Inflammatory macrophage (primary cell): ENCODE data around the gene MEX3D.

ENCODE experiments used
- DNase-seq, 2 donors: peaks; one replicate each; pipeline ENCODE4 v3.0.0-alpha.2; 2020 to 2022

The MEX3D gene

DNA sequence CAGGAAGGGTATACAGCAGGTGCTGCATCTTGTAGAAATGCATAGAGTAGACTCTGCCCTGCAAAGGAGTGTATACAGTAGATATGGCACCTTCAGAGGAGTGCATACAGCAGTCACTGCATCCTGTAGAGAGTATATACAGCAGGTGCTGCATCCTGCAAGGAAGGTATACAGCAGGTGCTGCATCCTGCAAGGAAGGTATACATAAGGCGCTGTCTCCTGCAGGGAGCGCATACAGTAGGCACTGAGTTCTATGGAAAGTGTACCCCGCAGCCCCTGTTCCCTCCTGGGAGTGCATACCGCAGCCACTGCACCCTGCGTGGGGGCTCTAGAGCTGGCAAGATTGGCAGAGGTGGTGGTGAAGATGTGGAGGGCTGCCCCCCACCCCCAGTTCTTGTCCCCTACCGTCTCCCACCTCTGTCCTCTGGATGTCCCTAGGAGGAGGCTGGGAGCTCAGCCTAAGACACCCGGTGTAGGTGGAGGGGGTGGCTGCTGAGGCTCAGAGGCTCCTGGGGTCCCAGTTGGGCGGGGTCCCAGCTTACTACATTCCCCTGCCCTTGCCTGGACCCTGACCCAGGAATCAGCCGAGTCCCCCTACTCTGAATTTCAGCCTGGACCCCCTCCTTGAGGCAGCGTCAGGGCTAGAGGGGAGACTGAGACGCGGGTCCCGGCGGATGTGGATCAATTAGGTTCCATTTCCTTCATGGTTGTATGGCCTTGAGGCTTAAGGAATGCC, 53.0 kb downstream of the MEX3D start:
- no peak for DNase-seq

DNA sequence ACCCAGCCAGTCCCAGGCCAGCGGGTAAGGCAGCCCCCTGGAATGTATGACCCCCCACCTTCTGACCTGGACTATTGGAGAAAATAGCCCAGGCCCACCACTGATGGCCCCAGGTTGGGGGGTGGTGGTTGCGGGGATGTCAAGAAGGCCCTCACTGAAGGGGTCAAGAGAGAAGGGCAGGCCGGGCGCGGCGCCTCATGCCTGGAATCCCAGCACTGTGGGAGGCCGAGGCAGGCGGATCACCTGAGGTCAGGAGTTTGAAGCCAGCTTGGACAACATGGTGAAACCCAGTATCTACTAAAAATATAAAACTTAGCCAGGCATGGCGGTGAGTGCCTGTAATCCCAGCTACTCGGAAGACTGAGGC, 53.8 kb downstream of the MEX3D start:
- no peak for DNase-seq

DNA sequence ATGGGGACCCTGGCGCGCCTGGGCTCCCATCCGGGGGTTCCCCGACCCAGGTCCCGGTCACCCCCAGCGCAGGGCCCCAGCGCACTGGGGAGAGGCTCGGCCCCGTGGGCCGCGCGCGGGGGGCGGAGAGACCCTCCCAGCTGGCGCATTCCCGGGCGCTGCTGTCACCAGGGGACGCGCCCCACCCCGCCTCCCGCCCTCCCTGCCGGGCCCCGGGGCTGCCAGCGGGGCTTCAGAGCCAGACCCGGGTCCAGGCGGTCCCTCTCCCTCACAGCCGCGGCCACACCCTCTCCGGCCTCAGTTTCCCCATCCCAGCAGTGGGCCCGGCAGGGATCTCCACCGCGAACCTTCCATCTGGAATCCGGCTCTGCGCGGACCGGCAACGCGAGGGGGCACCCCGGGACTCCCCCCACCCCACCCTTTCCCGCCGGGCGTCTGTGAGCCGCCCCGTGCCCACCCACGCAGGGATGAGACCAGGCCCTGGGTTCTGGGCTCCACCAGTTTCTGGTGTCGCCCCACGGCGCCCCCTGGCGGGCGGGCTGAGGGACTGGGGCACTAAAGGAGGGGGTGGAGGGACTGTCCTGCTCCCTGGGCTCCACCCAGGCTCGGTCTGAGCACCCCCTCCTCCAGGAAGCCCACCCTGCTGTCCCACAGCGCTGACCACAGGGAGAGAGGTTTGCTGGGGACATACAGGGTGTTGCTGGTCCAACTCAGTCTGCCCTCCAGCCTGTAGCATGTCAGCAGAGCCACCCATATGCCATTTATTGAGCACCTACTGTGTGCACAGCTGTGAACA, 54.4 kb downstream of the MEX3D start:
- DNase-seq, result peak; percentile 54 to 68

DNA sequence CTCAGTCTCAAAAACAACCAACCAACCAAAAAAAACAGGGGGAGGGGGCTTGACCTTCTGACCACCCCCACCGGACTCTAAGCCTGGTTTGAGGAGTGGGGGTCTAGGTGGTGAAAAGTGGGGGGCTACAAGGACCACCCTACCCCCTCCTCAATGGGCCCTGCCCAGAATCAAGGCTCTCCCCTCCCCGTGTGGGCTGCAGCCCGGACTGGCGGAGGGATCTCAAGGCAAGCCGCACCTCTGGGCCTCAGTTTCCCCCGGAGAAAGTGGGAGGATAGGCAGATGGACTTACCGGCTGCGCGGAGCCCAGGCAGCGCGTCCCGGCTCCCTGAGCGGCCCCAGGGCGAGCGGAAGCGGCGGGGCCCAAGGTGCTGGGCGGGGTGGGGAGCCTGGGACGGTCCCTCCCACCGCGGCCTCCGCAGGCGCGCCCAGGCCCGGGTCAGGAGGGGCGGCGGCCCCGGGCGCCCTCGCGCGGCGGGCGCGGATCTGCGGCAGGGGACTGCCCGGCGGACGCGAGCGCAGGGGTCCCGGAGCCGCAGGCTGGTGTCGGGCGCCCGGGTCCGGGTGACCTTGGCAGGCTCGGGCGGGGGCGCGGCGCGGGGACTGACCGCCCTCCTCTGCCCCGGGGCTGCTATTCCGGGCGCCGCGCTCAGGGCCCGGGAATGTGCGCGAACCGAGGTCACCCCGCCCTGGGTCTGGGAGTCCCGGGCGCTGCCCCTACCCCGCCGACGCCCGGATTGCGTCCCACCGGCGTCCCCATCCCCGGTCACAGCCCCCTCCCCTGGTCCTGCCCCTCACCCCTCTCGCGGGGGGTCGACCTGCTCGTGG, 55.2 kb downstream of the MEX3D start, which contains the start of gene ADAMTSL5:
Gene ADAMTSL5 (minus strand): TSS at position 349 of the 828 bp plus-strand sequence. CDS start 2,076 bp downstream, outside the sequence.
- DNase-seq, result peak; percentile 22 to 58

DNA sequence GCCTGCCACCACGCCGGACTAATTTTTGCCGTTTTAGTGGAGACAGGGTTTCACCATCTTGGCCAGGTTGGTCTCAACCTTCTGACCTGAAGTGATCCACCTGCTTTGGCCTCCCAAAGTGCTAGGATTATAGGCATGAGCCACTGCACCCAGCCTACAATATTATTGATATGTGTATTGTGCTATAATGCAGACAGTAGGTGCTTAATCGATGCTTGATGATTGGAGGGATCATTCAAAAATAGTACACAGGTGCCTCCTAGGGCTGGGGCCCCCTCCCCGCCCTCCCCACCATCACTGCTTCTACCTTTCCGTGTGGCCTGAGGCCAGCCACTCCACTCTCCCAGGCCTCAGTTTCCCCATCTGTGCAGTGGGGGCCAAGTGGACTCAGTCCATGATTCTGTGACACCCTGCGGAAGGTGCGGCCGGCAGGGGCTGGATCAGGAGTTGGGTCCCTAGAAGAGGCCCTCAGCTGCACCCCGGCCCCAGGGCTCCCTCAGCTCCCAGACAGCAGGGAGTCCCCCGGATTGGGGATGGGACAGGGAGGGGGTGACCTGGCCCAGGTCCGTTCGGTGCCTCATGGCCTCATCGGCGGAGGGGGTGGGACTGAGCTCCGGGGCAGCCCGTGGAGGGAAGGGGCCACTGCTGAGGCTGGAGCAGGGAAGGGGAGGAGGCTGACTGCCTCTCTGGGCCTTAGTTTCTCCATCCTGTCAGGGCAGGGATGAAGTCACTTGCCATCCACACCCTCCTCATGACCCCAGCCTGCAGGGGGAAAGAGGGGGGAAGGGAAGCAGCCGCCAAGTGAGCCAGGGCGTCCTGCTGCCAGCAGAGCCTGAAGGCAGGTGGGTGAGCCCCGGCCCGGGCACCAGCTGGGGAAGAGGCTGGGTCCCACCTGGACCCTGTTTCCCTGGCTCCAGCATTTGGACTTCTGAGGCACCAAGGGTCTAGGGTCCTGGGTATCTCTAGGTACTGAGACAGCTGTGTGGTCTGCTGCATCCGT, 56.5 kb downstream of the MEX3D start:
- no peak for DNase-seq

DNA sequence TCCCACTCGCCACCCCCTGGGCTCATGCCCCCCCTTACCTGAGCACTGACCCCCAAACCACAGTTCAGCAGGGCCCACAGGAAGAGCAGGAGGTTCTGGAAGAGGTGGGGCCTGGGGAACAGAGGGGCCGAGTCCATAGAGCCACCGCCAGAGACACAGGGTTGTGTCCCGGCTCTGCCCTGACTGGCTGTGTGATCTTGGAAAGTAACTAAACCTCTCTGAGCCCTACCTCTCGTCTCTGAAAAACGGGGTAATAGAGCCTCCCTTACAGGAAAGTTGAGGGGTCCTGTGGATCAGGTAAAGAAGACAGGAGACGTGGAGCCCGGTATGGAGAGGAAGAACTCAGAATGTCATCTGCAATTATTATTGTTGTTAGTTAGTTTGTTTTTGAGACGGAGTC, 57.3 kb downstream of the MEX3D start:
- no peak for DNase-seq

DNA sequence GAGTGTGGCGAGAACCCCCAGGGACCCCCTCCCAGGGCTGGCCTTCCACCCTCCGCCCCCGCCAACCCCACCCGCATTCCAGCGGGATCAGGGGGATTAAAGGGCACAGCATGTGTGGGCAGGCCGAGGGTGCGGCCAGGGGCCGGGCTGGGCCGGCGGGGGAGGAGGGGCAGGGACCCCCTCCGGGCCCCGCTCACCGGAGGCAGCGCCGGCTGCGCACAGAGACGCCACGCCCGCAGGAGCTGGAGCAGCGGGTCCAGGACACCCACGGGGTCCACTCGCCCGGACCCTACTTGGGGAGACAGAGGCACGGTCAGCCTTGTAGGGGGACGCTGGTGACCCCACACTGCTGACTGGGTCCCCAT, 57.7 kb downstream of the MEX3D start:
- no peak for DNase-seq

DNA sequence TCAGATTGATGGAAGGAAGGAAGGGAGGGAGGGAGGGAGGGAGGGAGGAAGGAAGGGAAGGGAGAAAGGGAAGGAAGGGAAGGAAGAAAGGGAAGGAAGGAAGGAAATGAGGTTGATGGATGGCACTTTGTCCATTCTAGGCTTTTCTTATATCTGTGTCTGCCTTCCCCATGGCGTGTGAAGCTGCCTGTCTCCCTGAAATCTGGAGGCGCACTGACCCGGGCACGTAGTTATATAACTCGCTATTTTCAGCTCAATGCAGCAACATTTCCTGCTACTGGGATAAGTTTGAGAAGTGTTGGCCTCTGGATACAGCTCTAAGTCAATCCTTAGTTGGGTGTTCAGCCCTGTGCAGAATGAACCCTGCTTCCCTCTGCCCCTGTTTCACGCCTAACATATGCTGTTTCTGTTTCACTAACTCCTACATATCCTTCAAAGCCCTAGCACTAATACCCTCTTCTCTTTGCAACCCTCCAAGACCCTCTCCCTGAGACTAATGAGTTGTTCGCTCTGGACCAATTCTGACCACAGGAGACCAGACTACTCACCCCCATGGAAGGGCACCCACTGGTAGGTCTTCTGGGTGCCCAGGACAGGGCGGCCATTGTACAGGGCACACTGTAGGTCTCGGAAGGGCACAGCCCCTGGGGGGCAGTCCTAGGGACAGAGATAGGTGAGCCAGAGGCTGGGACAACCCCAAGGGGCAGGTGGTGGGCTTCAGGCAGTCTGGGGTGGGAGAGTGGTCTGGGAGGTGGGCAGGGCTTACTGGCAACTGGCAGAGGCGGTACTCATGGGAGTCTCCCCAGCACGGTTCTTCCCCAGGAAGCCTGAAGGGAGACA, 58.3 kb downstream of the MEX3D start:
- no peak for DNase-seq

DNA sequence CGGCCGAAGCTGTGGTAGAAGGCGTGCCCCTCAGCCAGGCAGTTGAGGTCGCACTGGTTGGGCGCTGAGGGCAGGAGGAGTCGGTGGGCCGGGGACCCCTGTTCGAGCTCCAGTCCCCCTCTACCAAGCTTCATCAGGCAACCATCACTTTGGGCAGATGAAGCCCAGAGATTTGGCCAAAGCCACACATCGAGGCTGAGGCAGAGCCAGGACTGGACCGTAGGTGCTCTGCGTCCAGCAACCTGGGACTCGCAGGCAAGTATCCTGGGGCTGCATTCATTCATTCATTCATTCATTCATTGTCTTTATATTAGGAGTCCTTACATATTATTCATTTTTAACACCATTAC, 59.6 kb downstream of the MEX3D start:
- no peak for DNase-seq

DNA sequence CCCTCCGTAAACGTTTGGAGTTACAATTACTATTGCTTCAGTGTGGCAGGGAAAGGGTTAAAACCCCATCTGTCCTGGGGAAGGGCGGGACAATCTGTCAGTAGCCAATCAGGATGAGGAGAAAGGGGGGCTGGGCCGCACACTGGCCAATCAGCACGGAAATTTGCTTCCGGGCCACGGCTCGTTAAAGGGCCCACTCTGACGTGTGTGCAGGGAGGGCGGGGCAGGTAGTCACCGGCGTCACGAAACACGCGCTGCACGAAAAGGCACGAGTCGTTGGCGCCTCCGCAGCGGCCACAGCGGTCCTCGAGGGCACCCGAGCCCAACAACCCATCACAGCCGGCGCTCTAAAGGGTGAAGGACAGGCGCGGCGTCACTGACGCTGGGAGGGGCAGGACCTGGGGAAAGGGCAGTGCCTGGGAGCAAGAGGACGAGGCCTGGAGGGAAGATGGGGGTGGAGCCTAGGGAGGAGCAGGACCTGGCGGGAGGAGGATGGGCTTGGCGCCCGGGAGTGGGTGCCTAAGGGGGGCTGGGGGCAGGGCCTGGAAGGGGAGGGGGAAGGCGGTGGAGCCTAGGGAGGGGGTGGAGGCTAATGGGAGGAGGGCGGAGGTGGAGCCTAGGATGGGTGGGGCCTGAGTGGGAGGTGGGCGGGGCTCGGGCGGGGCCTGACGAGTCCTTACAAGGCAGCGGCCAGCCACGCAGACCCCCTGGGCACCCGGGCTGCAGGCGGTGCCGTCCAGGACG, 60.2 kb downstream of the MEX3D start:
- DNase-seq, result peak; percentile 88

DNA sequence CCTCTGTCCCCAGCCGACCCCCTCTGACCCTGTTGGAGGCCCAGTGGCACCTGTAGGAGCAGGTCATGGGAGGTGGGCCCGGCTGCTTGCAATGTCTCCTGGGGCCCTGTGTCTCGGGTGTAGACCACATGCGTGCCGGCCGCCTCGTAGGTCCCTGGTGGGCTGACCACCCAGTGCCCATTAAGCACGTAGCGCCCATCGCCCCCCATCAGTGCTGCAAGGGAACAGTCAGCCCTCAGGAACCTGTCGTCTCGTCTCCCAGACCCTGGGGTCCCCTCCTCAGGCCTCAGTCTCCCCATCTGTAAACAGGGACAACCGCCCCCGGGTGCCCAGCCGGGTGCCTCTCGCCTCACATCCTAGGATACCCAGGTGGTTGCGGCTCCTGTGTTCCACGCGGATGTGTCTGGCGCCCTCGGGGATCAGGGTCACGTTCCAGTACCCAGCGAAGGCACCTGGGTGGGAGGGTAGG, 60.9 kb downstream of the MEX3D start:
- no peak for DNase-seq

DNA sequence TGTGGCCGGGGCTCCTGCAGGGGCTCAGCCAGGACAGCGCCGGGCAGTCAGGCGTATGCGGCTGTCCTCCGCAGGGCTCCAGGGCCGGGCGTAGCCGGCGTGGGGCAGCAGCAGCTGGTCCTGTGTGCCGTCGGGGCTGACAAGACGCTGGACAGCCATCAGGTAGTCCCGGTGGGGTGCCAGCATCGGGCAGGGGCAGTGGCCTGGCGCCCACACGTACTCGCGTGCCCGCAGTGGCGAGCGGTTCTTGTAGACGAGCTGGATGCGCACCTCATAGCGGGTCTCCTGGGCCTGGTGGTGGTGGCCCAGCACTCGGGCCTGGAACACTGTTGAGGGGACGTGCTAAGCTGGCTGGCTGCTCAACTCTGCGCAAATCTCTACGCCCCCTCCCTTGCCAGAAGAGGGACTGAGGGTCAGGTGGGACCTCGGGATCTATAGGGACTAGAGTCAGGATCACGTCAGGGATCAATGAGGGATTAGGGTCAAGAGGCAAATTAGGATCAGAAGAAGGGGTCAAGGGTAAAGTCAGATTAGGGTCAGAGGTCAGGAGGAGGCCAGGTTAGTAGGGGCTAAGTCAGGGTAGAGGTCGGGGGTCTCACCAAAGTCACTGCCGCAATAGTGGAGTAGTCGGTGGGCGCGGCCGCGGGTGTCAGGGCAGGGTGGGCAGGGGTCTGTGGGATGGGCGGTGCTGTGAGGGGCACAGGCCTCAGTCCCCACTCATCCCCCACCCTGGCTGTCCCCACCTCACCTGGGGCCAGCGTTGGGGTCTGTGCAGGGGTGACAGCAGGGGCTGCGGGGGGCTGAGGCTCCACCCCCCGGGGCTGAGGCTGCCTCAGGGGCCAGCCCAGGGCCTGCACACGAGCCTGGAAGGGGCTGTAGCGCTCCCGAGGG, 61.9 kb downstream of the MEX3D start:
- DNase-seq, result no peak

DNA sequence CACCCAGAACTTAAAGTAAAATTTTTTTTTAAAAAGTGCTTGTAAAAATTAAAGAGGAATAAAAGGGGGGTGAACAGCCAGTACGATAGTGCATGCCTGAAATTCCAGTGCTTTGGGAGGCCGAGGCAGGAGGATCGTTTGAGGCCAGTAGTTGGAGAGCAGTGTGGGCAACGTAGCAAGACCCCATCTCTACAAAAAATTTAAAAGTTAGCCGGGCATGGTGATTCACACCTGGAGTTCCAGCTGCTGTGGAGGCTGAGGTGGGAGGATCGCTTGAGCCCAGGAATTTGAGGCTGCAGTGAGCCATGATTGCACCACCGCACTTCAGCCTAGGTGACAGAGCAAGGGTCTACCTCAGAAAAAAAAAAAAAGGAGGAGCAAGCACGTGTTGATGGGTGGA, 63.1 kb downstream of the MEX3D start:
- no peak for DNase-seq
